ENCODE results near the gene NRN1L.
A peak's percentile ranks its signal among the peaks of the same experiment; 100 is the strongest.
"Not testable (repeated sequence)": the region's sequence is repeated elsewhere in the genome, so short reads cannot be mapped to it uniquely, and the experiment has no call there.

Gene NRN1L

GRCh38 chr16:67884684-67885083 is at the start of gene NRN1L:
Gene NRN1L (plus strand): TSS chr16:67884885. CDS start chr16:67884904, 19 bp downstream.
- DNase-seq, result peak; percentile 92

- not testable (repeated sequence) for DNase-seq
Measured at GRCh38 chr16:67837190-67837589, 47.5 kb upstream of the NRN1L start.

- DNase-seq, result no peak
Measured at GRCh38 chr16:67837811-67838210, 46.9 kb upstream of the NRN1L start.

- DNase-seq, result no peak
Measured at GRCh38 chr16:67841198-67841815, 43.4 kb upstream of the NRN1L start.

GRCh38 chr16:67841816-67842508 is 42.7 kb upstream of the NRN1L start, which contains the start of gene THAP11:
Gene THAP11 (plus strand): TSS chr16:67842320. CDS start chr16:67842555, 235 bp downstream.
- peak; percentile 96 for DNase-seq

- peak; percentile 66 for DNase-seq
Measured at GRCh38 chr16:67842509-67843342, 42.0 kb upstream of the NRN1L start.

- DNase-seq, result no peak
Measured at GRCh38 chr16:67843343-67843765, 41.3 kb upstream of the NRN1L start.

- DNase-seq, result no peak
Measured at GRCh38 chr16:67844497-67844896, 40.2 kb upstream of the NRN1L start.

- no peak for DNase-seq
Measured at GRCh38 chr16:67845291-67846062, 39.2 kb upstream of the NRN1L start.

- no peak for DNase-seq
Measured at GRCh38 chr16:67846063-67846319, 38.7 kb upstream of the NRN1L start.

GRCh38 chr16:67846320-67847063 is 38.2 kb upstream of the NRN1L start, which contains the start of gene NUTF2:
Gene NUTF2 (plus strand): TSS chr16:67846933. CDS start chr16:67865131, 18,198 bp downstream.
- DNase-seq, result peak; percentile 98

- DNase-seq, result peak; percentile 41
Measured at GRCh38 chr16:67847064-67847861, 37.4 kb upstream of the NRN1L start, which contains the start of gene CENPT. Gene CENPT (minus strand): TSS chr16:67847693. CDS start chr16:67833859, 13,834 bp downstream.

GRCh38 chr16:67848118-67848517 is 36.6 kb upstream of the NRN1L start:
- DNase-seq, result no peak

GRCh38 chr16:67853670-67854069 is 31.0 kb upstream of the NRN1L start:
- DNase-seq, result no peak

GRCh38 chr16:67855789-67856188 is 28.9 kb upstream of the NRN1L start:
- DNase-seq, result no peak

GRCh38 chr16:67856927-67857546 is 27.6 kb upstream of the NRN1L start:
- no peak for DNase-seq

GRCh38 chr16:67857547-67858233 is 27.0 kb upstream of the NRN1L start:
- DNase-seq, result peak; percentile 63

- no peak for DNase-seq
Measured at GRCh38 chr16:67858500-67858899, 26.2 kb upstream of the NRN1L start.

- DNase-seq, result no peak
Measured at GRCh38 chr16:67860589-67861398, 23.9 kb upstream of the NRN1L start.

Data from femur (tissue), 1 donor.